Measurements from ENCODE around the gene SCNM1. TPM values are rescaled to one million over a fixed set of nuclear protein-coding genes. Genes with fewer than 3 reads are reported as not detected.

SCNM1 gene
- total RNA-seq, 2 donors from 2014 or later = 16.2 to 28.0 TPM

DNA sequence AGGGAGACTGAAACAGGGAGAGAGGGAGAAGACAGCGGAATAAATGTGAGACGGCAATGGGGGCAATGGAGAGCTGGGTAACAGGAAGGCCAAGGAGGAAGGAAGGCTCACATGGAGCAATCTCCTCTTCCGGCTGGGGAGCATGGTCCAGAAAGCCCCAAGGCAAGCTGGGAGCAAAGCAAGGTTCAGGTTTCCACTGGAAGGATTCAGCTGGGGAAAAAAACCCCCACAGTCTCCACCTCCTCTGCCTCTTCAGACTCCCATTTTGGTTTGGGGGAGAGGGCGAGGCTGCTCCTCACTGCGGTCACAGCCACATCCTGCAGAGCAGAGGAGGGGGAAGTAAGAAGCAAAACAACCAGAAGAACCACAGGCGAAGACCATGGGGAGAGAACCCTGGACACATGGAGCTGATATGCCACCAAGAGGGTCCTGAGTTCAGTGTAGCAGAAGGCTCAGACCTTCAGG lies 8.8 kb upstream of the SCNM1 start:
- DNase-seq (peak in 1 of 4 donors; percentile 41), ATAC-seq (no peak)
- no peaks in the 10 kb centered on the region for H3K4me1 ChIP-seq
- 68 to 82% methylated on average over 6 of the region's 6 CpGs for WGBS, 2 donors
- intact Hi-C loops (cut with DNase I) = loop anchor here (10.0 kb wide), 1 partner anchor 62 kb away; no protein-coding TSS in a partner anchor
- no peak overlapping the region for H3K4me3 ChIP-seq
- peaks cover 3% of the 10 kb centered on the region in 2 donors for H3K36me3 ChIP-seq (replicated peaks in 1 of 2; ENCODE audit: insufficient read depth in 1 of 2, low read depth in 2 of 2)
- TF ChIP-seq CTCF (IDR thresholded peaks at IDR 0.05) = no peak
- no peak for TF ChIP-seq POLR2A (IDR thresholded peaks at IDR 0.05)
- no peaks in the 10 kb centered on the region for H3K9me3 ChIP-seq
- H3K27me3 ChIP-seq = no peaks in the 10 kb centered on the region
- peak overlapping the region in 1 of 4 donors; percentile 26 for H3K27ac ChIP-seq

GRCh38 chr1:151158326-151158725 lies 7.6 kb upstream of the SCNM1 start:
- DNase-seq (no peak), ATAC-seq (no peak)
- Histone ChIP-seq H3K27ac (no peak overlapping the region), H3K4me3 (no peak overlapping the region), H3K27me3 (no peaks in the 10 kb centered on the region), H3K4me1 (no peaks in the 10 kb centered on the region), H3K9me3 (no peaks in the 10 kb centered on the region), H3K36me3 (replicated peaks in 1 of 2; ENCODE audit: insufficient read depth in 1 of 2, low read depth in 2 of 2) (peaks cover 3% of the 10 kb centered on the region in 2 donors)
- 67 to 91% methylated on average over 5 of the region's 5 CpGs for WGBS, 2 donors
- TF ChIP-seq CTCF (IDR thresholded peaks at IDR 0.05) = no peak
- TF ChIP-seq POLR2A (IDR thresholded peaks at IDR 0.05) = no peak
- intact Hi-C loops (cut with DNase I) = loop anchor here (10.0 kb wide), 1 partner anchor 64 kb away; no protein-coding TSS in a partner anchor

DNA sequence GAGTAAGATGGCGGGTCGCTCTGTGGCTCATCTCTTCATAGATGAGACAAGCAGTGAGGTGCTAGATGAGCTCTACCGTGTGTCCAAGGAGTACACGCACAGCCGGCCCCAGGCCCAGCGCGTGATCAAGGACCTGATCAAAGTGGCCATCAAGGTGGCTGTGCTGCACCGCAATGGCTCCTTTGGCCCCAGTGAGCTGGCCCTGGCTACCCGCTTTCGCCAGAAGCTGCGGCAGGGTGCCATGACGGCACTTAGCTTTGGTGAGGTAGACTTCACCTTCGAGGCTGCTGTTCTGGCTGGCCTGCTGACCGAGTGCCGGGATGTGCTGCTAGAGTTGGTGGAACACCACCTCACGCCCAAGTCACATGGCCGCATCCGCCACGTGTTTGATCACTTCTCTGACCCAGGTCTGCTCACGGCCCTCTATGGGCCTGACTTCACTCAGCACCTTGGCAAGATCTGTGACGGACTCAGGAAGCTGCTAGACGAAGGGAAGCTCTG lies 7.1 kb upstream of the SCNM1 start:
- no peak overlapping the region for H3K4me3 ChIP-seq
- ATAC-seq = no peak

DNA sequence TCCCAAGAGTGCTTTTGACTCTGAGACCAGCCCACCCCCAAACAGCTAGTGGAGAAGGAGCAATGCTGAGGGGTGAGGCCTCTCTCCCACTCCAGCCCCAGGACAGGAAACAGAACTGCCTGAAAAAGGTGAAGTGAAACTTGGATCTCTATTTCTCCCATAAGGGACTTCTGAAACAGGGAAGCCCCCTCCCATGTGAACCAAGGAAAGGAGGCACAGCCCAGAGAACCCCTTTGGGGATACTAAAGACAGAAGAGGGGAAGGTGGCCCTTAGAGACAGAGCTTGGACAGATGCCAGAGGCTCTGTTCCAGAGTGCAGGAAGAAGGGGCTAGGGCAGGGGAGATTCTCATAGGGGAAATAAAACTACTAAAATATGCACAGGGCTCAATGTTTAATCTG lies 6.6 kb upstream of the SCNM1 start:
- ATAC-seq (no peak), DNase-seq (no peak)
- Histone ChIP-seq H3K4me3 (no peak overlapping the region), H3K27ac (no peak overlapping the region), H3K36me3 (replicated peaks in 1 of 2; ENCODE audit: insufficient read depth in 1 of 2, low read depth in 2 of 2) (peaks cover 3% of the 10 kb centered on the region in 2 donors), H3K9me3 (no peaks in the 10 kb centered on the region), H3K4me1 (peaks cover 5% of the 10 kb centered on the region), H3K27me3 (no peaks in the 10 kb centered on the region)
- TF ChIP-seq POLR2A (IDR thresholded peaks at IDR 0.05) = no peak
- TF ChIP-seq CTCF (IDR thresholded peaks at IDR 0.05) = no peak
- intact Hi-C loops (cut with DNase I) = loop anchor here (10.0 kb wide), 1 partner anchor 65 kb away; no protein-coding TSS in a partner anchor

More for the DNA sequence above, 7.1 kb upstream of the SCNM1 start:
- Histone ChIP-seq H3K27ac (no peak overlapping the region), H3K36me3 (replicated peaks in 1 of 2; ENCODE audit: insufficient read depth in 1 of 2, low read depth in 2 of 2) (peaks cover 3% of the 10 kb centered on the region in 2 donors), H3K9me3 (no peaks in the 10 kb centered on the region), H3K27me3 (no peaks in the 10 kb centered on the region), H3K4me1 (no peaks in the 10 kb centered on the region)
- TF ChIP-seq POLR2A (IDR thresholded peaks at IDR 0.05) = no peak
- no peak for TF ChIP-seq CTCF (IDR thresholded peaks at IDR 0.05)
- intact Hi-C loops (cut with DNase I) = loop anchor here (10.0 kb wide), 1 partner anchor 64 kb away; no protein-coding TSS in a partner anchor
- DNase-seq = peak in 1 of 4 donors; percentile 12
- WGBS, 2 donors = 84 to 93% methylated on average over 12 to 22 of the region's 22 CpGs

Data from body of pancreas (tissue), 4 donors.